SK-N-MC (cell line): ENCODE data around the gene IL17RB.

Experiments used
- EZH2 ChIP-seq: fragments of 200-600 bp; sonication (generic); IDR thresholded peaks from one replicate; pipeline ENCODE4 v1.6.1; 2017; ENCODE audit warnings: antibody characterized with exemption
- POLR2AphosphoS5 ChIP-seq: IDR thresholded peaks from 2 replicates; pipeline ENCODE4 v1.6.1; 2012; ENCODE audit warnings: mild to moderate bottlenecking, low read depth, low read length, borderline replicate concordance

DNA sequence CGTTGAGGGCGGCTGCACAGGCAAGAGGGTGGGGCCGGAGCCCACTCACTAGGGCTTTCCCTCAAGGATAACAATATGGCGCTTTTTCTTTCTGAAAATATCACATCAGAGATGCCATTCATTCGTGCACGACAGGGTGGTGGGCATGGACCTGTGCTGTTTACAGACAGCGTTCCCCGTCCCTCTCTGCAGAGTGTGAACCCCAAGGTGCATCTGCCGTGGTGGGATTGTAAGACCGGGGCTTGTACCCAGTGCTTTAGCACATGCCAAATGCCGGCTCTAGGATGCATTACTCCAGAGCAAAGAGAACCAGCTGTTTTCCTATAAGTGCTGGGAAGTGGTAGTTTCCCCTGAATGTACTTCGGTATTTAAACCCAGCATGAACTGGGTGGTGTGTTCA, 37.1 kb upstream of the IL17RB start:
- TF ChIP-seq EZH2: no peak
- TF ChIP-seq POLR2AphosphoS5: no peak
